GM10266 (cell line): ENCODE measurements around the gene ATP6V1G1.
"Not testable (repeated sequence)": the region's sequence is repeated elsewhere in the genome, so short reads cannot be mapped to it uniquely, and the experiment has no call there.

Experiments used
- DNase-seq: peaks from one replicate; pipeline ENCODE4 v3.0.0; 2012; ENCODE audit errors: extremely low spot score
- CTCF ChIP-seq: IDR thresholded peaks from 2 replicates; pipeline ENCODE4 v1.5.1; 2012; ENCODE audit warnings: mild to moderate bottlenecking, low read depth; ENCODE audit not compliant: control insufficient read depth, insufficient read depth; ENCODE audit errors: missing control alignments

Gene ATP6V1G1

GRCh38 chr9:114561771-114562170, 25.8 kb upstream of the ATP6V1G1 start:
- TF ChIP-seq CTCF = no peak
- DNase-seq = no peak

GRCh38 chr9:114565204-114565603, 22.4 kb upstream of the ATP6V1G1 start:
- TF ChIP-seq CTCF = no peak
- no peak for DNase-seq

- no peak for DNase-seq
- TF ChIP-seq CTCF = no peak
Observed at GRCh38 chr9:114570742-114571141, 16.8 kb upstream of the ATP6V1G1 start.

GRCh38 chr9:114571391-114571790, 16.2 kb upstream of the ATP6V1G1 start:
- no peak for TF ChIP-seq CTCF
- no peak for DNase-seq

GRCh38 chr9:114572199-114572598, 15.4 kb upstream of the ATP6V1G1 start:
- TF ChIP-seq CTCF = no peak
- DNase-seq = no peak

GRCh38 chr9:114574438-114574837, 13.1 kb upstream of the ATP6V1G1 start:
- no peak for TF ChIP-seq CTCF
- DNase-seq = no peak

- not testable (repeated sequence) for DNase-seq
Observed at GRCh38 chr9:114576779-114577178, 10.8 kb upstream of the ATP6V1G1 start.

GRCh38 chr9:114578134-114578533, 9.4 kb upstream of the ATP6V1G1 start:
- not testable (repeated sequence) for DNase-seq
